CD8-positive, alpha-beta memory T cell (primary cell): ENCODE data around the gene ULK3. TPM values are rescaled to one million over a fixed set of nuclear protein-coding genes. Genes with fewer than 3 reads are reported as not detected.

Source experiments
- CTCF ChIA-PET: fragments of 350-600 bp; sonication (Branson Sonifier 250); formaldehyde crosslinking; loops from one replicate; lab custom pipeline; 2021; ENCODE audit warnings: antibody characterized with exemption; lab: Charles Lee
- POLR2A ChIA-PET: fragments of 350-600 bp; sonication (Branson Sonifier 250); formaldehyde crosslinking; loops from one replicate; lab custom pipeline; 2021; ENCODE audit warnings: antibody characterized with exemption; lab: Charles Lee
- DNase-seq, 5 donors: peaks; one replicate each; pipeline versions ENCODE4 v3.0.0 to v3.0.0-alpha.2; 2020 to 2022; ENCODE audit warnings: mixed read lengths in 1 of 5
- H3K27ac ChIP-seq: one replicate; pipeline ENCODE4 v1.7.0; 2013; ENCODE audit warnings: low read depth, mild to moderate bottlenecking, low read length, moderate library complexity
- H3K27me3 ChIP-seq: 2 replicates; pipeline ENCODE4 v1.7.0; 2013; ENCODE audit warnings: low read length, mild to moderate bottlenecking; ENCODE audit not compliant: insufficient read depth, poor library complexity, severe bottlenecking
- H3K36me3 ChIP-seq: 2 replicates; pipeline ENCODE4 v1.7.0; 2013; ENCODE audit warnings: mild to moderate bottlenecking, low read length, moderate library complexity; ENCODE audit not compliant: insufficient read depth
- H3K4me1 ChIP-seq: 2 replicates; pipeline ENCODE4 v1.7.0; 2013; ENCODE audit warnings: mild to moderate bottlenecking, low read length, moderate library complexity; ENCODE audit not compliant: insufficient read depth
- H3K4me3 ChIP-seq: 2 replicates; pipeline ENCODE4 v1.7.0; 2013; ENCODE audit warnings: mild to moderate bottlenecking, low read length
- H3K9me3 ChIP-seq: 2 replicates; pipeline ENCODE4 v1.7.0; 2013; ENCODE audit warnings: mild to moderate bottlenecking, low read length
- H3K27ac Mint-ChIP-seq, 8 donors: one replicate each; pipeline ENCODE4 v1.8.0; 2020 to 2021; ENCODE audit warnings: mixed read lengths in 8 of 8, mild to moderate bottlenecking in 6 of 8, inconsistent platforms in 3 of 8, moderate library complexity in 3 of 8
- H3K27me3 Mint-ChIP-seq, 2 donors: one replicate each; pipeline ENCODE4 v1.8.0; 2020 to 2021; ENCODE audit warnings: mixed read lengths in 2 of 2, mild to moderate bottlenecking in 1 of 2, moderate library complexity in 1 of 2
- H3K36me3 Mint-ChIP-seq, 3 donors: one replicate each; pipeline ENCODE4 v1.8.0; 2020 to 2021; ENCODE audit warnings: mixed read lengths in 3 of 3, inconsistent platforms in 1 of 3, mild to moderate bottlenecking in 1 of 3
- H3K4me1 Mint-ChIP-seq, 3 donors: one replicate each; pipeline ENCODE4 v1.8.0; 2020 to 2021; ENCODE audit warnings: mixed read lengths in 3 of 3, inconsistent platforms in 1 of 3, mild to moderate bottlenecking in 1 of 3
- H3K4me3 Mint-ChIP-seq, 7 donors: one replicate each; pipeline ENCODE4 v1.8.0; 2020 to 2021; ENCODE audit warnings: mixed read lengths in 7 of 7, mild to moderate bottlenecking in 6 of 7, moderate library complexity in 4 of 7, inconsistent platforms in 2 of 7
- H3K9me3 Mint-ChIP-seq, 5 donors: one replicate each; pipeline ENCODE4 v1.8.0; 2020 to 2022; ENCODE audit warnings: mixed read lengths in 5 of 5, mild to moderate bottlenecking in 3 of 5, moderate library complexity in 2 of 5, inconsistent platforms in 1 of 5
- polyA plus RNA-seq: library from polyadenylated mRNA; unstranded; fragments of 300-500 nt; fragmentation: Illumina TruSeq; gene quantifications from one replicate; pipeline ENCODE4 v1.2.3, GENCODE V29; 2021
- total RNA-seq, 2 experiments: library from RNA; stranded (reverse); gene quantifications; one replicate each; pipeline ENCODE4 v1.2.3, GENCODE V29; 2021

Gene ULK3
- total and polyA plus RNA-seq, 3 experiments from 2014 or later, result 43.1 to 60.1 (median 53.9) TPM

GRCh38 chr15:74798388-74799254, 44.3 kb downstream of the ULK3 start:
- CTCF ChIA-PET, result interaction anchor here (0.8 to 15.8 kb wide), 11 partner anchors 8 to 164 kb away, joined by 3 to 1086 read pairs (median 8); partner anchors contain the start of gene CSK
- Mint-ChIP-seq H3K4me3 (peak overlapping the region in 3 of 7 donors; percentile 14 to 28 (median 24)), H3K9me3 (no peaks in the 10 kb centered on the region), H3K27ac (peak overlapping the region; percentile 75 to 97 (median 94)), H3K36me3 (peaks cover 4 to 73% (median 4%) of the 10 kb centered on the region in 3 donors), H3K4me1 (peaks cover 49 to 61% (median 52%) of the 10 kb centered on the region in 3 donors), H3K27me3 (no peaks in the 10 kb centered on the region)
- Histone ChIP-seq H3K36me3 (peaks cover 49% of the 10 kb centered on the region), H3K4me1 (peaks cover 70% of the 10 kb centered on the region), H3K9me3 (no peaks in the 10 kb centered on the region), H3K27ac (no peak overlapping the region), H3K4me3 (no peak overlapping the region), H3K27me3 (no peaks in the 10 kb centered on the region)
- POLR2A ChIA-PET, result interaction anchor here (0.8 to 2.7 kb wide), 10 partner anchors 11 to 28 kb away, joined by 3 to 17 read pairs (median 8); partner anchors contain the start of gene CSK
- DNase-seq, result no peak

- no peaks in the 10 kb centered on the region for H3K27me3 Mint-ChIP-seq
Measured at GRCh38 chr15:74795966-74796625, 46.9 kb downstream of the ULK3 start.

GRCh38 chr15:74794970-74795349, 48.0 kb downstream of the ULK3 start:
- Histone ChIP-seq H3K4me3 (peak overlapping the region; percentile 18), H3K4me1 (peaks cover 99% of the 10 kb centered on the region), H3K36me3 (peaks cover 33% of the 10 kb centered on the region), H3K9me3 (no peaks in the 10 kb centered on the region), H3K27me3 (no peaks in the 10 kb centered on the region), H3K27ac (no peak overlapping the region)
- Mint-ChIP-seq H3K27me3 (no peaks in the 10 kb centered on the region), H3K27ac (peak overlapping the region; percentile 81 to 98 (median 92)), H3K36me3 (peaks cover 0 to 50% (median 7%) of the 10 kb centered on the region in 3 donors), H3K4me1 (peaks cover 80 to 93% (median 84%) of the 10 kb centered on the region in 3 donors), H3K4me3 (peak overlapping the region; percentile 36 to 80 (median 61)), H3K9me3 (no peaks in the 10 kb centered on the region)
- peak in 1 of 5 donors; percentile 21 for DNase-seq
- POLR2A ChIA-PET, result interaction anchor here (1.0 to 5.9 kb wide), 3 partner anchors 13 to 24 kb away, joined by 3 to 89 read pairs (median 15); partner anchors contain the start of gene CSK
- CTCF ChIA-PET, result interaction anchor here (0.7 to 15.8 kb wide), 6 partner anchors 7 to 161 kb away, joined by 4 to 1086 read pairs (median 26); partner anchors contain the start of gene CSK

More at GRCh38 chr15:74795966-74796625, 46.9 kb downstream of the ULK3 start:
- Histone ChIP-seq H3K36me3 (peaks cover 45% of the 10 kb centered on the region), H3K27ac (no peak overlapping the region), H3K9me3 (no peaks in the 10 kb centered on the region), H3K27me3 (no peaks in the 10 kb centered on the region), H3K4me1 (peaks cover 96% of the 10 kb centered on the region), H3K4me3 (no peak overlapping the region)
- CTCF ChIA-PET, result interaction anchor here (0.6 to 15.8 kb wide), 9 partner anchors 8 to 165 kb away, joined by 3 to 1086 read pairs (median 4); partner anchors contain the start of gene CSK
- Mint-ChIP-seq H3K4me1 (peaks cover 74 to 86% (median 77%) of the 10 kb centered on the region in 3 donors), H3K4me3 (peak overlapping the region; percentile 6 to 78 (median 58)), H3K36me3 (peaks cover 4 to 58% (median 10%) of the 10 kb centered on the region in 3 donors), H3K27ac (peak overlapping the region; percentile 79 to 98 (median 92)), H3K9me3 (no peaks in the 10 kb centered on the region)
- DNase-seq, result peak in 1 of 5 donors; percentile 43
- POLR2A ChIA-PET, result interaction anchor here (0.6 to 2.7 kb wide), 7 partner anchors 8 to 150 kb away, joined by 3 to 17 read pairs (median 3); partner anchors contain the start of gene CSK

- CTCF ChIA-PET, result interaction anchor here (0.7 to 15.8 kb wide), 14 partner anchors 9 to 180 kb away, joined by 3 to 1086 read pairs (median 4); partner anchors contain the start of genes CSK and ULK3
- Histone ChIP-seq H3K27me3 (no peaks in the 10 kb centered on the region), H3K4me1 (peaks cover 99% of the 10 kb centered on the region), H3K4me3 (peak overlapping the region; percentile 18), H3K9me3 (no peaks in the 10 kb centered on the region), H3K36me3 (peaks cover 28% of the 10 kb centered on the region), H3K27ac (no peak overlapping the region)
- Mint-ChIP-seq H3K36me3 (peaks cover 0 to 46% (median 7%) of the 10 kb centered on the region in 3 donors), H3K4me1 (peaks cover 80 to 93% (median 84%) of the 10 kb centered on the region in 3 donors), H3K27me3 (no peaks in the 10 kb centered on the region), H3K9me3 (no peaks in the 10 kb centered on the region), H3K27ac (peak overlapping the region; percentile 81 to 98 (median 92)), H3K4me3 (peak overlapping the region; percentile 46 to 80 (median 61))
- peak in 1 of 5 donors; percentile 14 for DNase-seq
- POLR2A ChIA-PET, result interaction anchor here (1.9 to 5.9 kb wide), 4 partner anchors 13 to 25 kb away, joined by 15 to 89 read pairs (median 18); partner anchors contain the start of gene CSK
Measured at GRCh38 chr15:74794248-74794969, 48.5 kb downstream of the ULK3 start.

- POLR2A ChIA-PET, result interaction anchor here (0.5 to 5.9 kb wide), 6 partner anchors 12 to 44 kb away, joined by 3 to 89 read pairs (median 15); partner anchors contain the start of gene CSK
- no peak overlapping the region for H3K27ac ChIP-seq
- Mint-ChIP-seq H3K4me3 (peak overlapping the region; percentile 66 to 91 (median 85)), H3K4me1 (peaks cover 84 to 93% (median 89%) of the 10 kb centered on the region in 3 donors), H3K36me3 (peaks cover 0 to 39% (median 7%) of the 10 kb centered on the region in 3 donors), H3K27ac (peak overlapping the region; percentile 81 to 98 (median 93)), H3K9me3 (no peaks in the 10 kb centered on the region), H3K27me3 (no peaks in the 10 kb centered on the region)
- peak overlapping the region; percentile 46 for H3K4me3 ChIP-seq
- no peaks in the 10 kb centered on the region for H3K27me3 ChIP-seq
- peaks cover 99% of the 10 kb centered on the region for H3K4me1 ChIP-seq
- CTCF ChIA-PET, result interaction anchor here (0.7 to 15.8 kb wide), 17 partner anchors 10 to 179 kb away, joined by 3 to 1086 read pairs (median 4); partner anchors contain the start of genes CSK and ULK3
- DNase-seq, result peak; percentile 71 to 85 (median 74)
- H3K9me3 ChIP-seq, result no peaks in the 10 kb centered on the region
- peaks cover 18% of the 10 kb centered on the region for H3K36me3 ChIP-seq
Measured at GRCh38 chr15:74793135-74794028, 49.6 kb downstream of the ULK3 start.

- ChIA-PET POLR2A (interaction anchor here (0.9 to 5.9 kb wide), 5 partner anchors 11 to 23 kb away, joined by 3 to 89 read pairs (median 15); partner anchors contain the start of gene CSK), CTCF (interaction anchor here (1.1 to 15.8 kb wide), 8 partner anchors 14 to 161 kb away, joined by 3 to 1086 read pairs (median 16); partner anchors contain the start of gene CSK)
- no peaks in the 10 kb centered on the region for H3K27me3 Mint-ChIP-seq
- no peaks in the 10 kb centered on the region for H3K27me3 ChIP-seq
- H3K36me3 Mint-ChIP-seq, result peaks cover 0 to 31% (median 7%) of the 10 kb centered on the region in 3 donors
- H3K27ac Mint-ChIP-seq, result peak overlapping the region; percentile 81 to 98 (median 93)
- H3K4me3 ChIP-seq, result peak overlapping the region; percentile 46
- peaks cover 99% of the 10 kb centered on the region for H3K4me1 ChIP-seq
- peak overlapping the region; percentile 68 to 95 (median 85) for H3K4me3 Mint-ChIP-seq
- H3K36me3 ChIP-seq, result peaks cover 11% of the 10 kb centered on the region
- H3K4me1 Mint-ChIP-seq, result peaks cover 85 to 93% (median 90%) of the 10 kb centered on the region in 3 donors
- DNase-seq, result peak in 2 of 5 donors; percentile 15 to 34
- H3K27ac ChIP-seq, result no peak overlapping the region
- no peaks in the 10 kb centered on the region for H3K9me3 ChIP-seq
- H3K9me3 Mint-ChIP-seq, result no peaks in the 10 kb centered on the region
Measured at GRCh38 chr15:74792227-74793016, 50.5 kb downstream of the ULK3 start.
